ENCODE measurements around the gene PIK3R5.

PIK3R5 gene

DNA sequence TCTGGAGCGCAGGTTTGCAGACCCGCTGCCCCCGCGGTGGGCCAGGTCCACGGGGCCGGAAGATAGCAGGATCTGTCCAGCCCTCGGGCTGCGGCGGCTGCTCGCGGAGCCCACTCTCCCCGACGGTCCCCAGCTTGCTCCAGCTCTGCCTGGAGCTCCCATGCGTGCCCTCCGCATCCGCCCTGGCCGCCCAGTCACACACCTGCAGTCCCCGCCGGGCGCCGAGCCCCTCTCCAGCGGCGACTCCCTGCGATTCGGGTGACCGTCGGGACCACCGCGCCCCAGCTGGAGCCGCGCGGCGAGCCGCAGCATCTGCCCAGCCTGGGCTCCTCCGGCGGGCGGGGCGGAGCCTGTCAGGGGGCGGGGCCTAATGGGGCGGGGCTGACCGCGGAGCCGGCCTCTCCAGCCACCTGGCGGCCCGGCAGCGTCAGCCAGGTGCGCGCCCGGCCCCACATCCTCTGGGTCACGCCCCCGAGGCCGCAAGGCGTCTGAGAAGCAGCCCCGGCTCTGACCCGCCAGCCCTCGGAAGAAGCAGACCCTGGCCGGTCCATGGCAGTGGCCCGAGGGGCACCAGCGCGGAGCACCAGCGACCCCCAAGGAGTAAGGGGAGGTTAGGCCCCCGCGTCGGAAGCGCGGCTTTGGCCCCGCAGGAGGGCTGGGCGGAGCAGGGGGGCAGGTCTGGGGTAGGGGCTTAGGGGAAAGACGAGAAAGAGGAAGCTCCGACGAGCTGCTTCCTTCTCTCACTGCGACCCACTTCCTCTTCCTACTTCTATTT, at the start of gene PIK3R5:
Gene PIK3R5, minus strand, starts transcription at position 314 of the 775 bp plus-strand sequence. CDS start 54,213 bp downstream, outside the sequence.
- Histone ChIP-seq H3K79me2 (ENCODE audit: insufficient read depth, low read depth) (no peaks in the 10 kb centered on the region), H3K27me3 (ENCODE audit: insufficient read depth, low read depth) (no peaks in the 10 kb centered on the region), H3K36me3 (ENCODE audit: insufficient read depth) (no peaks in the 10 kb centered on the region), H3K4me1 (ENCODE audit: low read depth, poor library complexity, severe bottlenecking) (no peaks in the 10 kb centered on the region), H3K4me3 (IDR thresholded peaks at IDR 0.05; ENCODE audit: insufficient read depth, low read depth, low read length) (no peak within 1 kb of the TSS), H3K9ac (no peak within 1 kb of the TSS), H3K4me2 (no peak within 1 kb of the TSS), H2AFZ (ENCODE audit: low read depth) (no peak within 1 kb of the TSS), H3K27ac (no peak within 1 kb of the TSS), H4K20me1 (ENCODE audit: insufficient read depth) (no peaks in the 10 kb centered on the region)
- no peak for TF ChIP-seq CTCF (conservative IDR thresholded peaks at IDR 0.05; ENCODE audit: low read depth, low read length)

GRCh38 chr17:9011001-9011400, 45.5 kb upstream of the PIK3R5 start:
- Histone ChIP-seq H3K27me3 (ENCODE audit: insufficient read depth, low read depth) (no peaks in the 10 kb centered on the region), H3K4me1 (ENCODE audit: low read depth, poor library complexity, severe bottlenecking) (no peaks in the 10 kb centered on the region), H4K20me1 (ENCODE audit: insufficient read depth) (no peaks in the 10 kb centered on the region), H3K9ac (no peak overlapping the region), H3K36me3 (ENCODE audit: insufficient read depth) (no peaks in the 10 kb centered on the region), H3K79me2 (ENCODE audit: insufficient read depth, low read depth) (no peaks in the 10 kb centered on the region), H3K4me2 (no peak overlapping the region), H3K27ac (no peak overlapping the region), H2AFZ (ENCODE audit: low read depth) (no peak overlapping the region), H3K4me3 (IDR thresholded peaks at IDR 0.05; ENCODE audit: insufficient read depth, low read depth, low read length) (no peak overlapping the region)
- no peak for TF ChIP-seq CTCF (conservative IDR thresholded peaks at IDR 0.05; ENCODE audit: low read depth, low read length)

- Histone ChIP-seq H3K27me3 (ENCODE audit: insufficient read depth, low read depth) (no peaks in the 10 kb centered on the region), H3K4me3 (IDR thresholded peaks at IDR 0.05; ENCODE audit: insufficient read depth, low read depth, low read length) (no peak overlapping the region), H3K4me1 (ENCODE audit: low read depth, poor library complexity, severe bottlenecking) (no peaks in the 10 kb centered on the region), H2AFZ (ENCODE audit: low read depth) (no peak overlapping the region), H3K79me2 (ENCODE audit: insufficient read depth, low read depth) (no peaks in the 10 kb centered on the region), H3K4me2 (no peak overlapping the region), H3K9ac (no peak overlapping the region), H3K36me3 (ENCODE audit: insufficient read depth) (no peaks in the 10 kb centered on the region), H3K27ac (no peak overlapping the region), H4K20me1 (ENCODE audit: insufficient read depth) (no peaks in the 10 kb centered on the region)
- no peak for TF ChIP-seq CTCF (conservative IDR thresholded peaks at IDR 0.05; ENCODE audit: low read depth, low read length)
These were observed 44.2 kb upstream of the PIK3R5 start for GRCh38 chr17:9009737-9010136.

- Histone ChIP-seq H3K27me3 (ENCODE audit: insufficient read depth, low read depth) (no peaks in the 10 kb centered on the region), H3K27ac (no peak overlapping the region), H2AFZ (ENCODE audit: low read depth) (no peak overlapping the region), H4K20me1 (ENCODE audit: insufficient read depth) (no peaks in the 10 kb centered on the region), H3K4me2 (no peak overlapping the region), H3K4me1 (ENCODE audit: low read depth, poor library complexity, severe bottlenecking) (no peaks in the 10 kb centered on the region), H3K9ac (no peak overlapping the region), H3K4me3 (IDR thresholded peaks at IDR 0.05; ENCODE audit: insufficient read depth, low read depth, low read length) (no peak overlapping the region), H3K36me3 (ENCODE audit: insufficient read depth) (no peaks in the 10 kb centered on the region), H3K79me2 (ENCODE audit: insufficient read depth, low read depth) (no peaks in the 10 kb centered on the region)
- no peak for TF ChIP-seq CTCF (conservative IDR thresholded peaks at IDR 0.05; ENCODE audit: low read depth, low read length)
These were observed 43.6 kb upstream of the PIK3R5 start for GRCh38 chr17:9009096-9009495.

Data from KMS-11 (cell line).